Ovary (tissue), 9 donors: Measurements from ENCODE around the gene FBXL2. TPM values are rescaled to one million over a fixed set of nuclear protein-coding genes. Genes with fewer than 3 reads are reported as not detected.

ENCODE experiments used
- DNase-seq, 5 donors: peaks; one replicate each; pipeline ENCODE4 v3.0.0-alpha.2; 2019 to 2020
- H3K27ac ChIP-seq, 2 donors: fragments of 200-600 bp; one replicate each; pipeline versions ENCODE4 v1.5.1 to v1.8.0; 2019 to 2022
- H3K27me3 ChIP-seq: fragments of 200-600 bp; one replicate; pipeline ENCODE4 v1.8.0; 2022
- H3K36me3 ChIP-seq: fragments of 200-600 bp; sonication (generic); one replicate; pipeline ENCODE4 v1.5.1; 2019
- H3K4me1 ChIP-seq: one replicate; pipeline ENCODE4 v1.8.1; 2013; ENCODE audit warnings: mild to moderate bottlenecking, moderate library complexity; ENCODE audit not compliant: insufficient read depth
- H3K4me3 ChIP-seq: fragments of 200-600 bp; sonication (generic); one replicate; pipeline ENCODE4 v1.5.1; 2017
- H3K9me3 ChIP-seq, 2 donors: fragments of 200-600 bp in 1 of 2; sonication (generic) in 1 of 2; one replicate each; pipeline versions ENCODE4 v1.5.1 to v1.8.1; 2013 to 2019; ENCODE audit warnings: mild to moderate bottlenecking in 1 of 2, moderate library complexity in 1 of 2
- EP300 ChIP-seq: sonication (generic); formaldehyde crosslinking; IDR thresholded peaks from one replicate; pipeline ENCODE4 v1.6.1; 2017; ENCODE audit warnings: antibody characterized with exemption
- POLR2A ChIP-seq: fragments of 450-650 bp; IDR thresholded peaks from one replicate; pipeline ENCODE4 v1.6.1; 2017; ENCODE audit warnings: antibody characterized with exemption, mild to moderate bottlenecking, moderate library complexity
- WGBS, 3 donors: extraction: QIAGEN DNeasy Blood & Tissue Kit in 1 of 3; methylation state at CpG; one replicate each; pipeline versions ENCODE4 v1.1.5 to v1.1.7; 2013 to 2017; 5-methylcytosine and 5-hydroxymethylcytosine counted together
- intact Hi-C, 4 donors: fragments of 100-400 bp; cut with DNase I; formaldehyde crosslinking; loops; one replicate each; pipeline versions ENCODE4 v1.11.0 to v1.15.1; 2022 to 2023
- polyA plus RNA-seq, 2 donors: library from polyadenylated mRNA; stranded (reverse); fragments of 200-250 nt in 1 of 2; fragments of 350-450 nt in 1 of 2; fragmentation: Illumina TruSeq in 1 of 2; extraction: RNeasy Lipid Tissue Mini Kit (QIAGEN cat#74804) in 1 of 2; gene quantifications; one replicate each; pipeline ENCODE4 v1.2.3, GENCODE V29; 2013 to 2014
- total RNA-seq, 7 donors: library from RNA; depleted of rRNA in 2 of 7; stranded (reverse); fragments of >200 nt in 2 of 7; fragmentation: NEBNext Ultra II Directional in 3 of 7; extraction: Animal tissue kit (Norgen Biotek cat#: 25700) in 3 of 7; gene quantifications; one replicate each; pipeline versions ENCODE4 v1.1.0 to v1.2.4, GENCODE V29; 2016 to 2023
- TF ChIP-seq, protein P1 (sequence below), 3 donors: fragments of 450-650 bp in 2 of 3; fragments of 200-600 bp in 1 of 3; IDR thresholded peaks; one replicate each; pipeline versions ENCODE4 v1.5.1 to v1.8.0; 2016 to 2022; ENCODE audit warnings: antibody characterized with exemption in 3 of 3, mild to moderate bottlenecking in 1 of 3
- donor health status: DM: no; HTN: no; CAD: no; lungs with moderate emphysema.
- donor health status: DM: no; HTN: no; CAD: no.
- donor health status: Bipolar disorder and iron deficiency.
- donor health status: DM: yes; HTN: yes; CAD: no.
- donor health status: DM: no; HTN: no; CAD: no.
- donor health status: DM: yes; HTN: yes; CAD: no.

Gene FBXL2
- total and polyA plus RNA-seq, 9 donors = 4.6 to 19.3 (median 9.5) TPM

DNA sequence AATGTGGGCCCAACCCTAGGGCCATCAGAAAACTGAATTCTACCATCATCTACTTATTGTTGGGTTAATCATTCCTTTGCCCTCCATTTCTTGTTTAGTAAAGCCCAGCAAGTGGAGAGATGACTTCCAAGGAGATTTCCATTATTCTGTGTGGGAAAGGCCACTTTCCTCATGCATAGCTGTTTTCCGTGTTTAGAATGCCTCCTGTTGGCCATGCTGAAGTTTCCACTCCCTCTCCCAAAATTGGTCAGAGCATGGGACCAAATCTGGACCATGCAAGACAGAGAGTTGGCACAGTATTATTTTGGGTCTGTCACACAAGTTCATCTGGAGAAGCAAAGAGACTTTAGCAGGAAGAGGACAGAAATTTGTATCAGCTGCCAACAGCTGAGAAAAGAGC is 43.4 kb upstream of the FBXL2 start:
- H3K4me3 ChIP-seq = no peak overlapping the region
- H3K4me1 ChIP-seq = no peaks in the 10 kb centered on the region
- no peak overlapping the region for H3K27ac ChIP-seq
- TF ChIP-seq, protein P1, sequence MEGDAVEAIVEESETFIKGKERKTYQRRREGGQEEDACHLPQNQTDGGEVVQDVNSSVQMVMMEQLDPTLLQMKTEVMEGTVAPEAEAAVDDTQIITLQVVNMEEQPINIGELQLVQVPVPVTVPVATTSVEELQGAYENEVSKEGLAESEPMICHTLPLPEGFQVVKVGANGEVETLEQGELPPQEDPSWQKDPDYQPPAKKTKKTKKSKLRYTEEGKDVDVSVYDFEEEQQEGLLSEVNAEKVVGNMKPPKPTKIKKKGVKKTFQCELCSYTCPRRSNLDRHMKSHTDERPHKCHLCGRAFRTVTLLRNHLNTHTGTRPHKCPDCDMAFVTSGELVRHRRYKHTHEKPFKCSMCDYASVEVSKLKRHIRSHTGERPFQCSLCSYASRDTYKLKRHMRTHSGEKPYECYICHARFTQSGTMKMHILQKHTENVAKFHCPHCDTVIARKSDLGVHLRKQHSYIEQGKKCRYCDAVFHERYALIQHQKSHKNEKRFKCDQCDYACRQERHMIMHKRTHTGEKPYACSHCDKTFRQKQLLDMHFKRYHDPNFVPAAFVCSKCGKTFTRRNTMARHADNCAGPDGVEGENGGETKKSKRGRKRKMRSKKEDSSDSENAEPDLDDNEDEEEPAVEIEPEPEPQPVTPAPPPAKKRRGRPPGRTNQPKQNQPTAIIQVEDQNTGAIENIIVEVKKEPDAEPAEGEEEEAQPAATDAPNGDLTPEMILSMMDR (IDR thresholded peaks at IDR 0.05) = no peak
- TF ChIP-seq POLR2A (no peak), EP300 (no peak)
- WGBS, 3 donors = 78 to 100% (median 86%) methylated on average over 1 of the region's 1 CpG
- DNase-seq = no peak
- intact Hi-C loops = no loop called here
- no peaks in the 10 kb centered on the region for H3K36me3 ChIP-seq
- H3K9me3 ChIP-seq = no peaks in the 10 kb centered on the region
- H3K27me3 ChIP-seq = no peaks in the 10 kb centered on the region

- no peak for DNase-seq
- Histone ChIP-seq H3K27ac (no peak overlapping the region), H3K9me3 (no peaks in the 10 kb centered on the region), H3K4me3 (no peak overlapping the region), H3K27me3 (no peaks in the 10 kb centered on the region), H3K36me3 (no peaks in the 10 kb centered on the region), H3K4me1 (no peaks in the 10 kb centered on the region)
- 33 to 41% (median 40%) methylated on average over 2 of the region's 2 CpGs for WGBS, 3 donors
- intact Hi-C loops = no loop called here
- TF ChIP-seq, protein P1 (IDR thresholded peaks at IDR 0.05) = no peak
- TF ChIP-seq EP300 (no peak), POLR2A (no peak)
Observed at GRCh38 chr3:33236005-33236404, 41.2 kb upstream of the FBXL2 start.

DNA sequence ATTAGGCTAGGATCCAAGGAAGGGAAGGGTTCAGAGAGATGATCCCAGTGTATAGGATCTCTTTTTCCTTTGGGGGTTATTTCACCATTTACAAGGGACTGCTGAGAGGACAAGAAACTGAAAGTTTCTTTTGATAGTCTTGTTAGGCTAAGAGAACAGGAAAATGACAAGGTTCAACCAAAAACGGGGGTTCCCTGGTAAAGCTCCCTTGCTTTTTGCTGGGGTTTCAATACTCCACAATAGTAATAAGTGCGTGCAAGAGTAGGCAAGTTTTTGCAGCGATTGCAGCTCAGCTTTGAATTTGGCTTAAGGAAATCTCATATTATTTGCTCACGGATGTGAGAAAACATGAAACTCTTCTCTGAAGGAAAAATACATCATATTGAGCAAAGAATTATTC is 39.8 kb upstream of the FBXL2 start:
- no peaks in the 10 kb centered on the region for H3K9me3 ChIP-seq
- DNase-seq = no peak
- H3K4me1 ChIP-seq = no peaks in the 10 kb centered on the region
- no peak overlapping the region for H3K4me3 ChIP-seq
- H3K27me3 ChIP-seq = no peaks in the 10 kb centered on the region
- intact Hi-C loops = no loop called here
- H3K27ac ChIP-seq = no peak overlapping the region
- H3K36me3 ChIP-seq = no peaks in the 10 kb centered on the region
- TF ChIP-seq, protein P1 (IDR thresholded peaks at IDR 0.05) = no peak
- TF ChIP-seq EP300 (no peak), POLR2A (no peak)
- 87 to 89% (median 88%) methylated on average over 4 of the region's 4 CpGs for WGBS, 3 donors

DNA sequence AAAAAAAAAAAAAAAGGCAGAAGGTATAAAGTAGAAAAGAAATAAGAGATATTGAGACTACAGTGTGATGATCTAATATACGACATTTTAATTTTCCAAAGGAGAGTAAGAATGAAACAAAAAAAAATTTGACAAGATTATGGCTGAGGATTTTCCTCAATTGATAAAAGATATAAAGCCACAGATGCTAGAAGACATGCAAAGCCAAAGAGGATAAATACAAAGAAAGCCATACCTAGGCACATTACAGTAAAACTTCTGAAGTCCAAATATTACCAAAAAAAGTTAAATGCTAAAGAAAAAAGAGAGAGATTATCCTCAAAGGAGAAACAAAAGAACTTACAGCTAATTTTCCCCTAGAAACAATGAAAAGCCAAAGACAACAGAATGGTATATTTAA is 38.3 kb upstream of the FBXL2 start:
- no peaks in the 10 kb centered on the region for H3K36me3 ChIP-seq
- H3K27me3 ChIP-seq = no peaks in the 10 kb centered on the region
- WGBS, 3 donors = 91 to 96% (median 96%) methylated on average over 1 of the region's 1 CpG
- H3K9me3 ChIP-seq = no peaks in the 10 kb centered on the region
- H3K4me3 ChIP-seq = no peak overlapping the region
- DNase-seq = no peak
- TF ChIP-seq EP300 (no peak), POLR2A (no peak)
- TF ChIP-seq, protein P1 (IDR thresholded peaks at IDR 0.05) = no peak
- H3K4me1 ChIP-seq = no peaks in the 10 kb centered on the region
- intact Hi-C loops = no loop called here
- no peak overlapping the region for H3K27ac ChIP-seq

GRCh38 chr3:33240261-33240660 is 37.0 kb upstream of the FBXL2 start:
- no peak overlapping the region for H3K27ac ChIP-seq

More at GRCh38 chr3:33240261-33240660, 37.0 kb upstream of the FBXL2 start:
- Histone ChIP-seq H3K9me3 (no peaks in the 10 kb centered on the region), H3K36me3 (no peaks in the 10 kb centered on the region), H3K4me1 (no peaks in the 10 kb centered on the region), H3K27me3 (no peaks in the 10 kb centered on the region), H3K4me3 (no peak overlapping the region)
- TF ChIP-seq POLR2A (no peak), EP300 (no peak)
- TF ChIP-seq, protein P1 (IDR thresholded peaks at IDR 0.05) = no peak
- WGBS, 3 donors = 28 to 39% (median 28%) methylated on average over 1 of the region's 1 CpG
- DNase-seq = no peak
- intact Hi-C loops = no loop called here
